Prostate gland (tissue), 2 donors: Measurements from ENCODE around the gene SPI1. TPM values are rescaled to one million over a fixed set of nuclear protein-coding genes. Genes with fewer than 3 reads are reported as not detected.

Source experiments
- DNase-seq: peaks from one replicate; pipeline ENCODE4 v3.0.0-alpha.2; 2019; ENCODE audit warnings: low spot score
- H3K27ac ChIP-seq, 2 donors: fragments of 200-600 bp; sonication (generic); 2 replicates each; pipeline ENCODE4 v1.5.1; 2017 to 2019
- H3K27me3 ChIP-seq: fragments of 200-600 bp; sonication (generic); replicated peaks from 2 replicates; pipeline ENCODE4 v1.5.1; 2019; ENCODE audit not compliant: insufficient read depth
- H3K36me3 ChIP-seq, 2 donors: fragments of 200-600 bp; sonication (generic); 1 replicate in 1 of 2; 2 replicates in 1 of 2; pipeline versions ENCODE4 v1.5.1 to v1.8.1; 2017 to 2019
- H3K4me1 ChIP-seq: fragments of 200-600 bp; sonication (generic); replicated peaks from 2 replicates; pipeline ENCODE4 v1.5.1; 2019
- H3K4me3 ChIP-seq, 2 donors: fragments of 200-600 bp; sonication (generic); 2 replicates each; pipeline ENCODE4 v1.5.1; 2017 to 2019
- H3K9me3 ChIP-seq: fragments of 200-600 bp; sonication (generic); 2 replicates; pipeline ENCODE4 v1.5.1; 2017
- POLR2A ChIP-seq: fragments of 450-650 bp; IDR thresholded peaks from one replicate; pipeline ENCODE4 v1.6.1; 2016; ENCODE audit warnings: antibody characterized with exemption, mild to moderate bottlenecking
- POLR2AphosphoS5 ChIP-seq: sonication (generic); formaldehyde crosslinking; IDR thresholded peaks from one replicate; pipeline ENCODE4 v1.6.1; 2017; ENCODE audit warnings: antibody characterized with exemption
- WGBS: methylation state at CpG from one replicate; pipeline ENCODE4 v1.1.5; 2018; 5-methylcytosine and 5-hydroxymethylcytosine counted together
- intact Hi-C: fragments of 100-400 bp; cut with DNase I; formaldehyde crosslinking; loops from one replicate; pipeline ENCODE4 v1.14.2; 2022
- total RNA-seq, 2 donors: library from RNA; depleted of rRNA; stranded (reverse); fragments of >200 nt; gene quantifications; one replicate each; pipeline ENCODE4 v1.1.0, GENCODE V29; 2016
- TF ChIP-seq, protein P1 (sequence below), 4 experiments: fragments of 200-600 bp in 2 of 4; fragments of 450-650 bp in 2 of 4; sonication (generic) in 2 of 4; IDR thresholded peaks; 1 replicate in 3 of 4; 2 replicates in 1 of 4; pipeline ENCODE4 v1.5.1; 2016 to 2019; ENCODE audit warnings: antibody characterized with exemption in 4 of 4, mild to moderate bottlenecking in 2 of 4, moderate library complexity in 2 of 4

Gene SPI1
- total RNA-seq, 2 donors from 2014 or later: 6.8 to 13.4 TPM

DNA sequence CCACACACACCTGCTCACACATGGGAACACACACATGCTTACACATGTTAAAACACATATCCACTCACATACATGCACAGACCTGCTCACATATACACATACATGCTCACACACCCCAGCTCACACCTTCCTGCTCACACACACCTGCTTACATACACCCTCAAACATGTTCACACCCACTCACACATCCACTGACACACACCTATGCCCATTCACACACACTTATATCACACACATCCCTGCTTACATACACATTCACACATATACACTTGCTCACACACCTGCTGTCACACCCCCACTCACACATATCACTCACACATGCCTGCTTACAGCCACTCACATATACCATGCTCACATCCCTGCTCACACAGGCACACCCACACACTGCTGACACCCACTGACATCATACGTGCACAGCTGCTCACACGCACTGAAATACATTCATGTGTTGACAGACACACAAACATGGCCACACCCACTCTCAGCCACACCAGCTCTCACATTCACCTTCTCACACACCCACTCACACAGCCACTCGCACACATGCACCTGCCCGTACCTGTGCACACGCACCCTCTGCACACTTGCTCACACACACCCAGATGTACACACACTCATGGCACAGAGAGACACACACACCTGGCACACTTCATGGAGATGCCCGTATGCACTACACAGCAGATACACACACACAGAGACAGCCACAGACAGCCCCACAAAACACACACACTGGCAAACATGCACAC, 20.2 kb downstream of the SPI1 start:
- 91% methylated on average over 6 of the region's 6 CpGs for WGBS
- H3K4me1 ChIP-seq: no peaks in the 10 kb centered on the region
- no peak overlapping the region for H3K4me3 ChIP-seq
- no peak for DNase-seq
- intact Hi-C loops: loop anchor here (5.0 to 10.0 kb wide), 2 partner anchors 101 to 473 kb away; partner anchors contain the start of gene NR1H3
- H3K9me3 ChIP-seq: no peaks in the 10 kb centered on the region
- H3K27me3 ChIP-seq: no peaks in the 10 kb centered on the region
- H3K36me3 ChIP-seq: no peaks in the 10 kb centered on the region
- no peak overlapping the region for H3K27ac ChIP-seq
- TF ChIP-seq POLR2A (no peak), POLR2AphosphoS5 (no peak)
- TF ChIP-seq, protein P1, sequence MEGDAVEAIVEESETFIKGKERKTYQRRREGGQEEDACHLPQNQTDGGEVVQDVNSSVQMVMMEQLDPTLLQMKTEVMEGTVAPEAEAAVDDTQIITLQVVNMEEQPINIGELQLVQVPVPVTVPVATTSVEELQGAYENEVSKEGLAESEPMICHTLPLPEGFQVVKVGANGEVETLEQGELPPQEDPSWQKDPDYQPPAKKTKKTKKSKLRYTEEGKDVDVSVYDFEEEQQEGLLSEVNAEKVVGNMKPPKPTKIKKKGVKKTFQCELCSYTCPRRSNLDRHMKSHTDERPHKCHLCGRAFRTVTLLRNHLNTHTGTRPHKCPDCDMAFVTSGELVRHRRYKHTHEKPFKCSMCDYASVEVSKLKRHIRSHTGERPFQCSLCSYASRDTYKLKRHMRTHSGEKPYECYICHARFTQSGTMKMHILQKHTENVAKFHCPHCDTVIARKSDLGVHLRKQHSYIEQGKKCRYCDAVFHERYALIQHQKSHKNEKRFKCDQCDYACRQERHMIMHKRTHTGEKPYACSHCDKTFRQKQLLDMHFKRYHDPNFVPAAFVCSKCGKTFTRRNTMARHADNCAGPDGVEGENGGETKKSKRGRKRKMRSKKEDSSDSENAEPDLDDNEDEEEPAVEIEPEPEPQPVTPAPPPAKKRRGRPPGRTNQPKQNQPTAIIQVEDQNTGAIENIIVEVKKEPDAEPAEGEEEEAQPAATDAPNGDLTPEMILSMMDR (IDR thresholded peaks at IDR 0.05): no peak

- no peaks in the 10 kb centered on the region for H3K4me1 ChIP-seq
- H3K4me3 ChIP-seq: no peak overlapping the region
- TF ChIP-seq POLR2AphosphoS5 (no peak), POLR2A (no peak)
- TF ChIP-seq, protein P1 (IDR thresholded peaks at IDR 0.05): no peak
- H3K27me3 ChIP-seq: no peaks in the 10 kb centered on the region
- intact Hi-C loops: loop anchor here (5.0 to 10.0 kb wide), 2 partner anchors 100 to 472 kb away; partner anchors contain the start of gene NR1H3
- H3K9me3 ChIP-seq: no peaks in the 10 kb centered on the region
- 100% methylated on average over 1 of the region's 1 CpG for WGBS
- no peak for DNase-seq
- no peaks in the 10 kb centered on the region for H3K36me3 ChIP-seq
- no peak overlapping the region for H3K27ac ChIP-seq
These were observed 21.4 kb downstream of the SPI1 start for GRCh38 chr11:47356998-47357329.

DNA sequence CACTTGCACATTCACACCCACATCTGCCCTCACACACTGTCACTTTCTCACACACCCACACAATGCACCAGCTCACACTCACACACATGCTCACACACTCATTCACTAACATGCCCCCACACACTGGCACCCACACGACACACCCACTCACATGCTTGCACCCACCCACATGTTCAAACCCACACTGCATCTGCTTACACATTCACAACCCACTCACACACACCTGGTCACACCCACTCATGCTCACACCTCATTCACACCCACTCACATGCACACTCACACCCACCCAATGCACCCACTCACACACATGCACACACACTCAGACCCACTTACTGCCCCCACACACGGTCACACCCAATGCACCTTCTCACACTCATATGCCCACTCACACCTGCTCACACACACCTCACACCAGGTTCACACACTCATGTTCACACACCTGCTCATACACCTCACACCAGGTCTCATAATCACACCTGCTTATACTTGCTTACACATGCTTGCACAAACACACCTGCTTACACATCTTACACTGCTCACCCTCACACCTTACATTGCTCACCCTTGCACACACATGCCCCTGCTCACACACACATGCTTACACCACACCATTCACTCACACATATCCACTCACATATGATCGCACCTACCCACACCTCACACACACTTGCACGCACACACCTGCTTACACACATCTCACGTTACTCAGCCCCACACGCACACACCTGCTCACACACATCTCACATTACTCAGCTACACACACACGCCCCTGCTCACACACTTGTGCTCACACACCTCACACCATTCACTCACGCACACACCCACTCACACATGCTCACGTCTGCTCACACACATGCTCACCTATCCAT, 22.0 kb downstream of the SPI1 start:
- Histone ChIP-seq H3K27ac (no peak overlapping the region), H3K4me1 (no peaks in the 10 kb centered on the region), H3K27me3 (no peaks in the 10 kb centered on the region), H3K4me3 (no peak overlapping the region), H3K36me3 (no peaks in the 10 kb centered on the region), H3K9me3 (no peaks in the 10 kb centered on the region)
- no peak for TF ChIP-seq POLR2AphosphoS5
- 88% methylated on average over 9 of the region's 9 CpGs for WGBS
- DNase-seq: no peak
- intact Hi-C loops: loop anchor here (5.0 to 10.0 kb wide), 2 partner anchors 99 to 472 kb away; partner anchors contain the start of gene NR1H3

DNA sequence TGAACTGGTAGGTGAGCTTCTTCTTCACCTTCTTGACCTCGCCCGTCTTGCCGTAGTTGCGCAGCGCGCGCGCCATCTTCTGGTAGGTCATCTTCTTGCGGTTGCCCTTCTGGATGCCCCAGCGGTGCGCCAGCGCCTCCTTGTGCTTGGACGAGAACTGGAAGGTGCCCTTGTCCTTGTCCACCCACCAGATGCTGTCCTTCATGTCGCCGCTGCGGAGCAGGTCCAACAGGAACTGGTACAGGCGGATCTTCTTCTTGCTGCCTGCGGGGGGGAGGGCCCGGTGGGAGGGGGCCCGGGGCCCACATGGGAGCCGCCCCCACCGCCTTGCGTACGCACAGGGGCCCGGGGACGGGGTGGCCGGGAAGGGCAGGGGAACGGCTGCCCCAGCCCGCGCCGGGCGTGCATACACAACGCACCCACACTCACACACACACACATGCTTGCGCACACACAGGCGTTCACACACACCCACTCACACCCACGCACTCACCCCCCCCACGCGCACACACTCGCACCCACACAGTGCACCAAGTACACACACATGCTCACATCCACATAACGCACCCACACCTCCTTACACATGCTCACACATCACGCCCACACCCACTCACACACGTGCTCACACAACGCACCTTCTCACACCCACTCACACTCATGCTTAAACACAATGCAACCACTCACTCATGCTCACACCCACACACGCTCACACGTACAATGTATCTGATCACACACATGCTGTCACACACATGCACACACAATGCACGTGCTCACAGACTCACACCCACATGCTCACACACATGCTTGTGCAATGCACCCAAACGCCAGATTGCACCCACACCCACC, 22.8 kb downstream of the SPI1 start:
- Histone ChIP-seq H3K36me3 (no peaks in the 10 kb centered on the region), H3K9me3 (no peaks in the 10 kb centered on the region), H3K4me3 (peak overlapping the region; percentile 34 to 37), H3K4me1 (no peaks in the 10 kb centered on the region), H3K27ac (peak overlapping the region; percentile 56 to 75), H3K27me3 (no peaks in the 10 kb centered on the region)
- no peak for TF ChIP-seq POLR2A
- TF ChIP-seq, protein P1 (IDR thresholded peaks at IDR 0.05): peak; percentile 90 to 99 (median 95)
- TF ChIP-seq POLR2AphosphoS5: peak; percentile 78
- peak; percentile 96 for DNase-seq
- 18% methylated on average over 40 of the region's 47 CpGs for WGBS
- intact Hi-C loops: loop anchor here (5.0 to 10.0 kb wide), 2 partner anchors 98 to 471 kb away; partner anchors contain the start of gene NR1H3

GRCh38 chr11:47354913-47355282, 23.4 kb downstream of the SPI1 start:
- no peak for DNase-seq
- TF ChIP-seq, protein P1 (IDR thresholded peaks at IDR 0.05): no peak
- TF ChIP-seq POLR2AphosphoS5: no peak
- TF ChIP-seq POLR2A: no peak
- intact Hi-C loops: loop anchor here (5.0 to 10.0 kb wide), 3 partner anchors 98 to 470 kb away; partner anchors contain the start of genes ARFGAP2 and NR1H3
- no peaks in the 10 kb centered on the region for H3K4me1 ChIP-seq
- 4% methylated on average over 17 of the region's 32 CpGs for WGBS
- no peaks in the 10 kb centered on the region for H3K36me3 ChIP-seq
- no peaks in the 10 kb centered on the region for H3K9me3 ChIP-seq
- peak overlapping the region; percentile 34 to 37 for H3K4me3 ChIP-seq
- H3K27ac ChIP-seq: peak overlapping the region; percentile 56 to 75
- H3K27me3 ChIP-seq: no peaks in the 10 kb centered on the region
